Neuronal stem cell (in vitro differentiated cells): ENCODE data around the gene KIR3DL2.
"Not testable (repeated sequence)": the region's sequence is repeated elsewhere in the genome, so short reads cannot be mapped to it uniquely, and the experiment has no call there.

Experiments used
- DNase-seq: peaks from one replicate; pipeline ENCODE4 v3.0.0-alpha.2; 2013; ENCODE audit warnings: low spot score
- H2AFZ ChIP-seq: one replicate; pipeline ENCODE4 v1.6.1; 2013; ENCODE audit warnings: mild to moderate bottlenecking, low read length, inconsistent platforms
- H2AK5ac ChIP-seq: 2 replicates; pipeline ENCODE4 v1.6.1; 2013; ENCODE audit warnings: low read depth, mild to moderate bottlenecking, inconsistent platforms, low read length, moderate library complexity, mixed read lengths
- H2BK120ac ChIP-seq: 2 replicates; pipeline ENCODE4 v1.6.1; 2013; ENCODE audit warnings: low read depth, mild to moderate bottlenecking, inconsistent platforms, low read length, moderate library complexity, mixed read lengths
- H2BK12ac ChIP-seq: one replicate; pipeline ENCODE4 v1.6.1; 2013; ENCODE audit warnings: low read length, inconsistent platforms
- H2BK15ac ChIP-seq: 2 replicates; pipeline ENCODE4 v1.6.1; 2013; ENCODE audit warnings: mild to moderate bottlenecking, low read length, inconsistent platforms, mixed read lengths
- H2BK5ac ChIP-seq: one replicate; pipeline ENCODE4 v1.6.1; 2013; ENCODE audit warnings: inconsistent platforms, mild to moderate bottlenecking, low read length, moderate library complexity
- H3K14ac ChIP-seq: one replicate; pipeline ENCODE4 v1.6.1; 2013; ENCODE audit warnings: low read length, inconsistent platforms
- H3K18ac ChIP-seq: 2 replicates; pipeline ENCODE4 v1.6.1; 2013; ENCODE audit warnings: low read length, inconsistent platforms
- H3K23ac ChIP-seq: 2 replicates; pipeline ENCODE4 v1.6.1; 2013; ENCODE audit warnings: low read depth, mild to moderate bottlenecking, mixed read lengths, low read length, inconsistent platforms; ENCODE audit not compliant: poor library complexity
- H3K27ac ChIP-seq: replicated peaks from 3 replicates; pipeline ENCODE4 v1.5.1; 2013; ENCODE audit warnings: low read length, inconsistent platforms
- H3K27me3 ChIP-seq, 3 experiments: 2 replicates each; pipeline ENCODE4 v1.6.1; 2013; ENCODE audit warnings: low read length in 3 of 3, mild to moderate bottlenecking in 2 of 3, inconsistent platforms in 1 of 3, low read depth in 1 of 3, mixed read lengths in 1 of 3, moderate library complexity in 1 of 3; ENCODE audit not compliant: control insufficient read depth in 3 of 3, insufficient read depth in 3 of 3
- H3K36me3 ChIP-seq, 2 donors: replicated peaks in 1 of 2; 2 replicates each; pipeline ENCODE4 v1.6.1; 2013; ENCODE audit warnings: low read length in 2 of 2; ENCODE audit not compliant: control insufficient read depth in 2 of 2, insufficient read depth in 2 of 2
- H3K4ac ChIP-seq: 2 replicates; pipeline ENCODE4 v1.6.1; 2013; ENCODE audit warnings: inconsistent platforms, mild to moderate bottlenecking, low read length, moderate library complexity
- H3K4me1 ChIP-seq, 2 donors: 1 replicate in 1 of 2; 2 replicates in 1 of 2; pipeline ENCODE4 v1.6.1; 2013; ENCODE audit warnings: low read length in 2 of 2, low read depth in 1 of 2; ENCODE audit not compliant: control insufficient read depth in 2 of 2, insufficient read depth in 1 of 2
- H3K4me2 ChIP-seq: one replicate; pipeline ENCODE4 v1.6.1; 2013; ENCODE audit warnings: mild to moderate bottlenecking, low read length, inconsistent platforms; ENCODE audit not compliant: insufficient read depth, poor library complexity, severe bottlenecking
- H3K4me3 ChIP-seq, 2 donors: 2 replicates each; pipeline ENCODE4 v1.5.1; 2013; ENCODE audit warnings: low read length in 2 of 2, mild to moderate bottlenecking in 2 of 2, inconsistent platforms in 1 of 2, moderate library complexity in 1 of 2
- H3K79me1 ChIP-seq: one replicate; pipeline ENCODE4 v1.6.1; 2013; ENCODE audit warnings: low read depth, mild to moderate bottlenecking, inconsistent platforms, low read length, moderate library complexity
- H3K9ac ChIP-seq: one replicate; pipeline ENCODE4 v1.6.1; 2013; ENCODE audit warnings: mild to moderate bottlenecking, low read depth, low read length, inconsistent platforms; ENCODE audit not compliant: poor library complexity
- H3K9me3 ChIP-seq, 2 donors: replicated peaks in 1 of 2; 2 replicates each; pipeline versions ENCODE3 to v1.6.1; 2013; ENCODE audit warnings: low read length in 2 of 2, mild to moderate bottlenecking in 2 of 2, inconsistent platforms in 1 of 2, low read depth in 1 of 2, mixed read lengths in 1 of 2, moderate library complexity in 1 of 2; ENCODE audit not compliant: control insufficient read depth in 2 of 2, insufficient read depth in 1 of 2
- H4K8ac ChIP-seq: one replicate; pipeline ENCODE4 v1.6.1; 2013; ENCODE audit warnings: low read depth, mild to moderate bottlenecking, inconsistent platforms, low read length, moderate library complexity
- H4K91ac ChIP-seq: one replicate; pipeline ENCODE4 v1.6.1; 2013; ENCODE audit warnings: low read length, low read depth, mild to moderate bottlenecking, inconsistent platforms; ENCODE audit not compliant: poor library complexity
- WGBS, 2 donors: extraction: QIAGEN DNeasy Blood & Tissue Kit; methylation state at CpG; one replicate each; pipeline ENCODE4 v1.1.7; 2013; ENCODE audit warnings: missing lambda C conversion rate in 2 of 2, mixed read lengths in 1 of 2; ENCODE audit not compliant: insufficient read length in 2 of 2, insufficient replicate concordance in 1 of 2; ENCODE audit errors: extremely low coverage in 2 of 2; 5-methylcytosine and 5-hydroxymethylcytosine counted together

The KIR3DL2 gene

GRCh38 chr19:54905421-54905802, 55.2 kb downstream of the KIR3DL2 start:
- Histone ChIP-seq H3K14ac (no peak overlapping the region), H2BK12ac (no peak overlapping the region), H2BK120ac (no peak overlapping the region), H3K4me1 (peaks cover 0 to 3% of the 10 kb centered on the region in 2 donors), H3K27me3 (no peaks in the 10 kb centered on the region), H3K4me2 (no peak overlapping the region), H3K23ac (no peak overlapping the region), H3K79me1 (no peaks in the 10 kb centered on the region), H3K4me3 (no peak overlapping the region), H2AK5ac (no peak overlapping the region), H3K18ac (no peak overlapping the region), H2AFZ (peak overlapping the region; percentile 64), H2BK15ac (no peak overlapping the region), H3K9ac (no peak overlapping the region), H3K27ac (no peak overlapping the region), H4K8ac (no peak overlapping the region), H3K36me3 (no peaks in the 10 kb centered on the region), H3K4ac (no peak overlapping the region), H4K91ac (no peak overlapping the region), H2BK5ac (no peak overlapping the region), H3K9me3 (peaks cover 0 to 4% of the 10 kb centered on the region in 2 donors)
- WGBS, 2 donors, result no CpG with 5 or more reads among the region's 5 CpGs
- no peak for DNase-seq

GRCh38 chr19:54905803-54906511, 55.7 kb downstream of the KIR3DL2 start, which contains the start of gene NCR1:
NCR1 (plus strand) TSS chr19:54906148; CDS start chr19:54906188, 40 bp downstream.
- Histone ChIP-seq H3K9ac (no peak within 1 kb of the TSS), H2BK12ac (no peak within 1 kb of the TSS), H2BK120ac (no peak within 1 kb of the TSS), H3K27me3 (no peaks in the 10 kb centered on the region), H2BK15ac (no peak within 1 kb of the TSS), H2AK5ac (no peak within 1 kb of the TSS), H3K23ac (peak within 1 kb of the TSS; percentile 88), H3K18ac (peak within 1 kb of the TSS; percentile 53), H3K4ac (no peak within 1 kb of the TSS), H3K4me2 (no peak within 1 kb of the TSS), H3K36me3 (no peaks in the 10 kb centered on the region), H4K91ac (no peak within 1 kb of the TSS), H3K27ac (no peak within 1 kb of the TSS), H3K4me3 (no peak within 1 kb of the TSS), H2AFZ (peak within 1 kb of the TSS; percentile 64), H2BK5ac (no peak within 1 kb of the TSS), H4K8ac (peak within 1 kb of the TSS; percentile 45), H3K9me3 (peaks cover 0 to 4% of the 10 kb centered on the region in 2 donors), H3K4me1 (peaks cover 0 to 3% of the 10 kb centered on the region in 2 donors), H3K79me1 (no peaks in the 10 kb centered on the region), H3K14ac (peak within 1 kb of the TSS; percentile 63)
- DNase-seq, result no peak
- no CpG with 5 or more reads among the region's 22 CpGs for WGBS, 2 donors

GRCh38 chr19:54906819-54907218, 56.6 kb downstream of the KIR3DL2 start:
- no peaks in the 10 kb centered on the region for H3K36me3 ChIP-seq
- H4K91ac ChIP-seq, result no peak overlapping the region
- H2BK120ac ChIP-seq, result no peak overlapping the region
- H2AFZ ChIP-seq, result peak overlapping the region; percentile 64
- no CpG with 5 or more reads among the region's 7 CpGs for WGBS, 2 donors
- H3K4me1 ChIP-seq, result peaks cover 0 to 3% of the 10 kb centered on the region in 2 donors
- H3K23ac ChIP-seq, result no peak overlapping the region
- no peak overlapping the region for H2BK5ac ChIP-seq
- DNase-seq, result no peak
- H3K27ac ChIP-seq, result no peak overlapping the region
- H3K4me2 ChIP-seq, result no peak overlapping the region
- H4K8ac ChIP-seq, result no peak overlapping the region
- H3K9me3 ChIP-seq, result peaks cover 0 to 4% of the 10 kb centered on the region in 2 donors
- no peak overlapping the region for H3K18ac ChIP-seq
- H3K14ac ChIP-seq, result no peak overlapping the region
- H2BK12ac ChIP-seq, result no peak overlapping the region
- no peak overlapping the region for H2AK5ac ChIP-seq
- H3K27me3 ChIP-seq, result no peaks in the 10 kb centered on the region
- no peak overlapping the region for H3K9ac ChIP-seq
- no peak overlapping the region for H2BK15ac ChIP-seq
- H3K4ac ChIP-seq, result no peak overlapping the region
- H3K4me3 ChIP-seq, result no peak overlapping the region
- no peaks in the 10 kb centered on the region for H3K79me1 ChIP-seq

GRCh38 chr19:54907899-54908298, 57.7 kb downstream of the KIR3DL2 start:
- not testable (repeated sequence) for H3K23ac ChIP-seq, H2BK12ac ChIP-seq, H3K36me3 ChIP-seq, H2BK120ac ChIP-seq, H3K18ac ChIP-seq, H3K4me1 ChIP-seq, H4K8ac ChIP-seq, H3K14ac ChIP-seq, H2BK5ac ChIP-seq, H3K9me3 ChIP-seq, H2AFZ ChIP-seq, H3K4me3 ChIP-seq, H2AK5ac ChIP-seq, H4K91ac ChIP-seq, H3K27ac ChIP-seq, H3K79me1 ChIP-seq, DNase-seq, H3K4ac ChIP-seq, H3K9ac ChIP-seq, H3K27me3 ChIP-seq, H2BK15ac ChIP-seq, H3K4me2 ChIP-seq
- WGBS, 2 donors, result no CpG with 5 or more reads among the region's 5 CpGs
